ENCODE measurements around the gene KLC1.
"Not testable (repeated sequence)": the region's sequence is repeated elsewhere in the genome, so short reads cannot be mapped to it uniquely, and the experiment has no call there.

KLC1 gene

DNA sequence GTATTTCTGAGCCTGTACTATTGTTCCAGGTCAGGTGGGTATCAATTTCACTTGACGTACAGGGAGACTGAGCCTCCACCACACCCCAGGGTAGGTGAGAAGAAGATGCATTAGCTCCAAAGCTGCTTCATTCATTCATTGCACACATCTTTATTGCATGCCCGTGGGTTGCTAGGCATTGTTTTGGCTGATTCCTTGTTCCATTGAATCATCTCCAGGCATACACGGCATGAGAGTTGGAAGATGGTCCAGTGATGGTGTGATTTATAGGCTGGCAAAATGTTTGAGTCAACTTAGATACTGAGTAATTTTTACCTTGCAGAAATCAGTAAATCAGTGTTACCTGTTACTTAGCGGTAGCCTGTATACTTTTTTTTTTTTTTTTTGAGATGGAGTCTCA lies 21.2 kb downstream of the KLC1 start:
- H3K4me3 ChIP-seq (ENCODE audit: low read length) = no peak overlapping the region
- DNase-seq (ENCODE audit: low read depth) = no peak
- TF ChIP-seq, protein P1, sequence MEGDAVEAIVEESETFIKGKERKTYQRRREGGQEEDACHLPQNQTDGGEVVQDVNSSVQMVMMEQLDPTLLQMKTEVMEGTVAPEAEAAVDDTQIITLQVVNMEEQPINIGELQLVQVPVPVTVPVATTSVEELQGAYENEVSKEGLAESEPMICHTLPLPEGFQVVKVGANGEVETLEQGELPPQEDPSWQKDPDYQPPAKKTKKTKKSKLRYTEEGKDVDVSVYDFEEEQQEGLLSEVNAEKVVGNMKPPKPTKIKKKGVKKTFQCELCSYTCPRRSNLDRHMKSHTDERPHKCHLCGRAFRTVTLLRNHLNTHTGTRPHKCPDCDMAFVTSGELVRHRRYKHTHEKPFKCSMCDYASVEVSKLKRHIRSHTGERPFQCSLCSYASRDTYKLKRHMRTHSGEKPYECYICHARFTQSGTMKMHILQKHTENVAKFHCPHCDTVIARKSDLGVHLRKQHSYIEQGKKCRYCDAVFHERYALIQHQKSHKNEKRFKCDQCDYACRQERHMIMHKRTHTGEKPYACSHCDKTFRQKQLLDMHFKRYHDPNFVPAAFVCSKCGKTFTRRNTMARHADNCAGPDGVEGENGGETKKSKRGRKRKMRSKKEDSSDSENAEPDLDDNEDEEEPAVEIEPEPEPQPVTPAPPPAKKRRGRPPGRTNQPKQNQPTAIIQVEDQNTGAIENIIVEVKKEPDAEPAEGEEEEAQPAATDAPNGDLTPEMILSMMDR (IDR thresholded peaks at IDR 0.05; ENCODE audit: insufficient read depth, low read depth, low read length, missing control alignments) = no peak

DNA sequence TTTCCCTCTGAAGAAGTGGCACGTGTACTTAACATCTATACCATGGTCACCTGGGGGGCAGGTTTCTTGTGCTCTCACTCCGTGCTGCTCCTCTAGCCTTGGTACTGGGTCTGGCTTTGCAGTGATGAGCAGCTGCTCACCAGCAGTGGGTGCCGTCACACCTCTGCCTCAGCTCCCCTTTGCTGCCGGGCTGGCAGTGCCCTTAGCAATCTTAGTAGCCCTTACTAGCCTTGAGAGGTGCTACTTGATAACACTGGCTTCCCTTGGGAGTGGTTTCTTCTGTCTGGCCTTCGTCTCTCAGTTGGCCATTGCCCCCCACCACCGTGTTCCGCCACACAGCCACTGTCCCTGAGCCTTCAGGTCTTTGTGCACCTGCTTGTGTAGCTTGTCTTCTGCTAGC lies 22.6 kb downstream of the KLC1 start:
- TF ChIP-seq, protein P1 (IDR thresholded peaks at IDR 0.05; ENCODE audit: insufficient read depth, low read depth, low read length, missing control alignments) = no peak
- DNase-seq (ENCODE audit: low read depth) = no peak

DNA sequence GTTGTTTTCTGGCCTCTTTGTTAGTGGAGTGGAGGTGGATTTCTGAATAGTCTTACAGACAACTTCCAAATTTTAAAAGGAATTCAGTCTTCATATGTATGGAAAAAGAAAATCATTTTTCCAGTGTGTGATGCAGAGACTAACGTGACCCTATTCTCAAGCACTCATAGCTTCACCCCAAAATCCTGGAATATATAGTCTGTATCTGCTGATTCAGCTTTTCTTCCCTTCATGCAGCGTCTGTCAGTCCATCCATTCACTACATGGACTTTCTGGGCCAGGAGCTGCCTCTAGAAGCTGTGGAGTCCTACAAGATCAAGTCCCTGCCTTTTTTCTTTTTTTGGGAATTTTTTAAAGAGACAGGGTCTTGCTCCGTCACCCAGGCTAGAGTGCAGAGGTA lies 23.8 kb downstream of the KLC1 start:
- no peak overlapping the region for H3K4me3 ChIP-seq (ENCODE audit: low read length)
- DNase-seq (ENCODE audit: low read depth) = no peak
- TF ChIP-seq, protein P1 (IDR thresholded peaks at IDR 0.05; ENCODE audit: insufficient read depth, low read depth, low read length, missing control alignments) = no peak

More for the DNA sequence above, 22.6 kb downstream of the KLC1 start:
- H3K4me3 ChIP-seq (ENCODE audit: low read length) = no peak overlapping the region

DNA sequence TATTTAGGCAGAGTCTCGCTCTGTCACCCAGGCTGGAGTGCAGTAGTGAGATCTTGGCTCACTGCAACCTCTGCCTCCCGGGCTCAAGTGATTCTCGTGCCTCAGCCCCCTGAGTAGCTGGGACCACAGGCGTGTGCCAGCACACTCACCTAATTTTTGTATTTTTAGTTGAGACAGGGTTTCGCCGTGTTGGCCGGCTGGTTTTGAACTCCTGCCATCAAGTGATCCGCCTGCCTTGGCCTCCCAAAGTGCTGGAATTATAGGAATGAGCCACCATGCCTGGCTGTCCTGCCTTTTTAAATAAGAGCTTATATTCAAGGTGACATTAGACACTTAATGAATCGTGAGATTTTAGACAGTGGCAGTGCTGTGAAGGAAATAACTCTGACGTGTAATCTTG lies 24.3 kb downstream of the KLC1 start:
- not testable (repeated sequence) for DNase-seq (ENCODE audit: low read depth); H3K4me3 ChIP-seq (ENCODE audit: low read length)

DNA sequence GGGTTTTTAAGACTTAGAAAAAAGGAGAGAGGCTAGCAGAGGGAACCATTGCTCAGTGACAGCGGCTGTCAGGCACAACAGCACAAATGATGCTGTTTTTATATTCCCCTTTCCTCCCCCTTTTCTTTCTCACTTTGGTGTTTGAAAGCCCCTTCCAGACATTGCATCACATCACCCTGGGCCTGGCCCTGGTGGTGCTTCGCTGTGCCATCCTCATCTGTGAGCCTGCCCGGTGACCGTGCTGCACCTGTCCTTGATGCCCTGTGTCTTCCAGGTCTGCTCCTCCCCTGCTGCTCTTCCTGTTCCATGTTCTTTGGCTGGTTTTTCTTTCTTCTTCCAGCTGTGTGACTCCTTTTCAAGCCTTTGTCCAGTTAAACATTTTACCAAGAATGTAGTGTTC lies 24.8 kb downstream of the KLC1 start:
- no peak overlapping the region for H3K4me3 ChIP-seq (ENCODE audit: low read length)
- DNase-seq (ENCODE audit: low read depth) = no peak
- TF ChIP-seq, protein P1 (IDR thresholded peaks at IDR 0.05; ENCODE audit: insufficient read depth, low read depth, low read length, missing control alignments) = no peak

DNA sequence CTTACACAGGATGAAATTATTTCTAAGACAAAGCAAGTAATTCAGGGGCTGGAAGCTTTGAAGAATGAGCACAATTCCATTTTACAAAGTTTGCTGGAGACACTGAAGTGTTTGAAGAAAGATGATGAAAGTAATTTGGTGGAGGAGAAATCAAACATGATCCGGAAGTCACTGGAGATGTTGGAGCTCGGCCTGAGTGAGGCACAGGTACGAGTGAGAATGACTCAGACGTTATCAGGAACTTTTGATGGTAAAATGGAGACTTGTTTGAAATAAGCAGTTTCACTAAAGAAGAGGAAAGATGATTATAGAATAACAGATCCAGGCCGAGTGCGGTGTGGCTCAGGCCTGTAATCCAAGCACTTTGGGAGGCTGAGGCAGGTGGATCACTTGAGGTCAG lies 25.6 kb downstream of the KLC1 start:
- no peak for DNase-seq (ENCODE audit: low read depth)
- H3K4me3 ChIP-seq (ENCODE audit: low read length) = no peak overlapping the region
- TF ChIP-seq, protein P1 (IDR thresholded peaks at IDR 0.05; ENCODE audit: insufficient read depth, low read depth, low read length, missing control alignments) = no peak

DNA sequence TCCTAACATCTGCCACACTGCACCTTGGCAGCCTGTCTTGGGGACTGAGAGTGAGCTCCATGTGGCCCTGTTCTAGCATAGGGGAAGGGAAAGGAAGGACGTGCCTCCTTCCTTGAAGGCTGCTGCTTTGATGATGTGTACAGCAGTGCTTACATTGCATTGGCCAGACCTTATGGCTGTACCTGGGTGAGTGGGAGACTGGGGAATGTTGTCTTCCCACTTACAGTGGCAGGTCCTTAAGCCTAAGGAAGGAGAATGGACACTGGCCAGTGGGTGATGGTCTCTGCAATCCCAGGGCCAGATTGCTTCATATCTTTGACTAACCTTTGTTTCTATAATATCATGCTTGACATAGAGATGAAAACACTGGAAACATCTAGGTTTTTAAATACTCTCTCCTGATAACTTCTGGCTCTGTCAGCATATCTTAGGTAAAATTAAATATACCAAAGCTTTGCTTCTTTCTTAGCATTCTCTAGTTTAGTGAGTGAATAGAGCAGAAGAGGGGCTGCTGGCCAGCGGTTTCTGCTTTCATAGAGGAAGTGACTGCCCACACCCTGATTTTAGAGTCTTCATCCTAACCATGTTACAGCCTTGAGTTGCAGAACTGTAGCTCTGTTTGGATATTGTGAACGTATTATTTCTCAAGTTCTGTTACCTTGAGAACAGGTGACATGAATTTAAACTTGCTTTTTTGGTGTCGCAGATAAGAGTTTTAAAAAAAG lies 27.2 kb downstream of the KLC1 start:
- no peak for DNase-seq (ENCODE audit: low read depth)
- TF ChIP-seq, protein P1 (IDR thresholded peaks at IDR 0.05; ENCODE audit: insufficient read depth, low read depth, low read length, missing control alignments) = no peak

More for the DNA sequence above, 27.2 kb downstream of the KLC1 start:
- no peak overlapping the region for H3K4me3 ChIP-seq (ENCODE audit: low read length)
